WTC11 (cell line): ENCODE results near the gene CIRBP. TPM values are rescaled to one million over a fixed set of nuclear protein-coding genes. Genes with fewer than 3 reads are reported as not detected.
A peak's percentile ranks its signal among the peaks of the same experiment; 100 is the strongest.

Source experiments
- ATAC-seq: fragments of 200-7000 bp; cut with Tn5 transposase; 2 replicates; pipeline ENCODE4 v1.10.0; 2021; ENCODE audit warnings: mild to moderate bottlenecking, moderate library complexity
- CTCF ChIA-PET: fragments of 300-600 bp; sonication (Branson Sonifier 250); formaldehyde crosslinking; loops from one replicate; lab custom pipeline; 2021; ENCODE audit warnings: antibody characterized with exemption; lab: Charles Lee
- POLR2A ChIA-PET: fragments of 350-600 bp; sonication (Branson Sonifier 250); formaldehyde crosslinking; loops from one replicate; lab custom pipeline; 2021; ENCODE audit warnings: antibody characterized with exemption; lab: Charles Lee
- DNase-seq: peaks from one replicate; pipeline ENCODE4 v3.0.0; 2021; ENCODE audit warnings: low spot score
- H3K27ac Mint-ChIP-seq: 2 replicates; pipeline ENCODE4 v1.8.0; 2021; ENCODE audit warnings: mixed read lengths
- H3K27me3 Mint-ChIP-seq: 2 replicates; pipeline ENCODE4 v1.8.0; 2021; ENCODE audit warnings: low read depth, mild to moderate bottlenecking, moderate library complexity, mixed read lengths
- H3K36me3 Mint-ChIP-seq: 2 replicates; pipeline ENCODE4 v1.8.0; 2021; ENCODE audit warnings: mixed read lengths
- H3K4me1 Mint-ChIP-seq: 2 replicates; pipeline ENCODE4 v1.8.0; 2022; ENCODE audit warnings: mixed read lengths
- H3K4me3 Mint-ChIP-seq: 2 replicates; pipeline ENCODE4 v1.8.0; 2021; ENCODE audit warnings: mild to moderate bottlenecking, moderate library complexity, mixed read lengths
- H3K9me3 Mint-ChIP-seq: 2 replicates; pipeline ENCODE4 v1.8.0; 2021; ENCODE audit warnings: mixed read lengths
- ATF3 ChIP-seq: sonication (generic); formaldehyde crosslinking; conservative IDR thresholded peaks from 2 replicates; pipeline ENCODE4 v1.8.1; 2022; ENCODE audit warnings: mild to moderate bottlenecking, missing genetic modification reagents
- CTCF ChIP-seq: fragments of 200-600 bp; IDR thresholded peaks from 2 replicates; pipeline ENCODE4 v1.8.0; 2022; ENCODE audit warnings: antibody characterized with exemption
- EMX1 ChIP-seq: fragments of 250-450 bp; sonication (Bioruptor Pico); IDR thresholded peaks from 2 replicates; pipeline ENCODE4 v1.8.0; 2021; ENCODE audit warnings: mild to moderate bottlenecking
- ESRRA ChIP-seq: sonication (generic); formaldehyde crosslinking; IDR thresholded peaks from 2 replicates; pipeline ENCODE4 v1.8.1; 2022; ENCODE audit warnings: mild to moderate bottlenecking, missing genetic modification reagents, borderline replicate concordance
- NFATC4 ChIP-seq: fragments of 250-450 bp; sonication (Bioruptor Pico); IDR thresholded peaks from 2 replicates; pipeline ENCODE4 v1.9.0; 2021; ENCODE audit warnings: mild to moderate bottlenecking
- OVOL2 ChIP-seq: fragments of 250-450 bp; sonication (Bioruptor Pico); IDR thresholded peaks from 2 replicates; pipeline ENCODE4 v1.9.0; 2021; ENCODE audit warnings: mild to moderate bottlenecking, borderline replicate concordance
- ZNF121 ChIP-seq: sonication (generic); formaldehyde crosslinking; IDR thresholded peaks from 2 replicates; pipeline ENCODE4 v1.8.0; 2023; ENCODE audit warnings: missing genetic modification reagents
- ZNF232 ChIP-seq: sonication (generic); formaldehyde crosslinking; IDR thresholded peaks from 2 replicates; pipeline ENCODE4 v1.8.0; 2022; ENCODE audit warnings: mild to moderate bottlenecking, missing genetic modification reagents
- total RNA-seq: library from RNA; stranded (reverse); gene quantifications from 3 replicates; pipeline ENCODE4 v1.2.3, GENCODE V29; 2021
- TF ChIP-seq, protein P1 (sequence below): sonication (generic); formaldehyde crosslinking; IDR thresholded peaks from 2 replicates; pipeline ENCODE4 v1.8.1; 2023; ENCODE audit warnings: mild to moderate bottlenecking, missing genetic modification reagents, borderline replicate concordance

CIRBP gene
- total RNA-seq, 1 experiment from 2014 or later, result 298 TPM

DNA sequence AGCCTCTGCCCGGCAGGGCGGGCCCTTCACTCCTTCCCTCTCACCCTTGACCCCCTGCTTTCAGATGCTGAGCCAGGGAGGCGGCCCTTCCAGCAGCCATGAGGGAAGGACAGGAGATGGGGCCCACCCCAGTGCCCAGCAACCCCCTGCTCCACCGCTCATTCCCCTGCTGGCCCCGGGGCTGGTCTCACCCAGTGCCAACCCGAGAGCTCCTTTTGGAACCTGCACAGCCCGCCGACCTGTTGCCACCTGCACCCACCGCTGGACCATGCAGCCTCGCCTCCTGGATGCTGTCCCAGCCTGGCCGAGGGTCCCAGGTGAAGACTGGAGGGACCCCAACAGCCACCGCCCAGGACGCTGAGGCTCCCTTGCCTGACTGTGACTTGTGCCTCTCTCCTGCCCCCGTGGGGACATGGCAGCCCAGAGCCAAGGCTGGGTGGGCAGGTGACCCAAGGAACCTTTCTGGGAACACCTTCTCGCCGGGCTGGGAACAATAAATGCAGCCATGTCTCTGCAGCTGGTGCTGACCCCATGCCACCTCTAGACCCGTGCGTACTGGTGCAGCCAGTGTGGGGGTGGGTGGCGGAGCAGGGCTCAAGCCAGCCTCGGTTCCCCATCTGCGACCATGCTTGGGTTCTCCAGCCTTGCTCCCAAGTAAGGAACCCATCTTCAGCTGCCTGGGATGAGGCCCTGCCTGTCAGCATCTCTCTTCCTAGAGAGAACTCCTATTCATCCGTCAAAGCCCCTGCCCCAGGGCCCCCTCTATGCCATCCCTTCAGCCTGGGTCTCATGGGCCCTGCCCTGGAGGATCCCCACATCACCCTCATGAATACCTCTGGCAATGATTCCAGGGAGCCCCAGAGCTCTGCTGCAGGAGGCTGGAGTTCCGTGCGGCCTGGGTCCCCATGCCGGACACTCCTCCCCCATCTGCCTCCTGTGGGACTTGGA, 9.9 kb downstream of the CIRBP start:
- TF ChIP-seq ZNF232 (CRISPR knock-in tag), result no peak
- 0 out of 2 replicates have a peak, but pooled peaks have one; percentile 42 for TF ChIP-seq ATF3 (CRISPR knock-in tag)
- no peak for TF ChIP-seq ZNF121 (CRISPR knock-in tag)
- TF ChIP-seq OVOL2 (CRISPR knock-in tag), result no peak
- no peak for TF ChIP-seq NFATC4
- TF ChIP-seq, protein P1, sequence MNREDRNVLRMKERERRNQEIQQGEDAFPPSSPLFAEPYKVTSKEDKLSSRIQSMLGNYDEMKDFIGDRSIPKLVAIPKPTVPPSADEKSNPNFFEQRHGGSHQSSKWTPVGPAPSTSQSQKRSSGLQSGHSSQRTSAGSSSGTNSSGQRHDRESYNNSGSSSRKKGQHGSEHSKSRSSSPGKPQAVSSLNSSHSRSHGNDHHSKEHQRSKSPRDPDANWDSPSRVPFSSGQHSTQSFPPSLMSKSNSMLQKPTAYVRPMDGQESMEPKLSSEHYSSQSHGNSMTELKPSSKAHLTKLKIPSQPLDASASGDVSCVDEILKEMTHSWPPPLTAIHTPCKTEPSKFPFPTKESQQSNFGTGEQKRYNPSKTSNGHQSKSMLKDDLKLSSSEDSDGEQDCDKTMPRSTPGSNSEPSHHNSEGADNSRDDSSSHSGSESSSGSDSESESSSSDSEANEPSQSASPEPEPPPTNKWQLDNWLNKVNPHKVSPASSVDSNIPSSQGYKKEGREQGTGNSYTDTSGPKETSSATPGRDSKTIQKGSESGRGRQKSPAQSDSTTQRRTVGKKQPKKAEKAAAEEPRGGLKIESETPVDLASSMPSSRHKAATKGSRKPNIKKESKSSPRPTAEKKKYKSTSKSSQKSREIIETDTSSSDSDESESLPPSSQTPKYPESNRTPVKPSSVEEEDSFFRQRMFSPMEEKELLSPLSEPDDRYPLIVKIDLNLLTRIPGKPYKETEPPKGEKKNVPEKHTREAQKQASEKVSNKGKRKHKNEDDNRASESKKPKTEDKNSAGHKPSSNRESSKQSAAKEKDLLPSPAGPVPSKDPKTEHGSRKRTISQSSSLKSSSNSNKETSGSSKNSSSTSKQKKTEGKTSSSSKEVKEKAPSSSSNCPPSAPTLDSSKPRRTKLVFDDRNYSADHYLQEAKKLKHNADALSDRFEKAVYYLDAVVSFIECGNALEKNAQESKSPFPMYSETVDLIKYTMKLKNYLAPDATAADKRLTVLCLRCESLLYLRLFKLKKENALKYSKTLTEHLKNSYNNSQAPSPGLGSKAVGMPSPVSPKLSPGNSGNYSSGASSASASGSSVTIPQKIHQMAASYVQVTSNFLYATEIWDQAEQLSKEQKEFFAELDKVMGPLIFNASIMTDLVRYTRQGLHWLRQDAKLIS (CRISPR knock-in tag), result no peak
- TF ChIP-seq ESRRA (CRISPR knock-in tag), result no peak
- TF ChIP-seq CTCF, result no peak
- Mint-ChIP-seq H3K9me3 (no peaks in the 10 kb centered on the region), H3K4me1 (peaks cover 11% of the 10 kb centered on the region), H3K27ac (no peak overlapping the region), H3K36me3 (peaks cover 7% of the 10 kb centered on the region), H3K4me3 (no peak overlapping the region), H3K27me3 (peaks cover 1% of the 10 kb centered on the region; the same call in 1 of the 2 replicates)
- DNase-seq (no peak), ATAC-seq (no peak)
- CTCF ChIA-PET, result interaction anchor here (0.5 to 2.1 kb wide), 27 partner anchors 10 to 212 kb away, joined by 3 to 21 read pairs (median 4); partner anchors contain the start of genes ATP5F1D, CIRBP and REEP6
- POLR2A ChIA-PET, result interaction anchor here (1.0 to 1.4 kb wide), 3 partner anchors 10 to 165 kb away, joined by 4 to 8 read pairs (median 5); partner anchors contain the start of gene CIRBP

DNA sequence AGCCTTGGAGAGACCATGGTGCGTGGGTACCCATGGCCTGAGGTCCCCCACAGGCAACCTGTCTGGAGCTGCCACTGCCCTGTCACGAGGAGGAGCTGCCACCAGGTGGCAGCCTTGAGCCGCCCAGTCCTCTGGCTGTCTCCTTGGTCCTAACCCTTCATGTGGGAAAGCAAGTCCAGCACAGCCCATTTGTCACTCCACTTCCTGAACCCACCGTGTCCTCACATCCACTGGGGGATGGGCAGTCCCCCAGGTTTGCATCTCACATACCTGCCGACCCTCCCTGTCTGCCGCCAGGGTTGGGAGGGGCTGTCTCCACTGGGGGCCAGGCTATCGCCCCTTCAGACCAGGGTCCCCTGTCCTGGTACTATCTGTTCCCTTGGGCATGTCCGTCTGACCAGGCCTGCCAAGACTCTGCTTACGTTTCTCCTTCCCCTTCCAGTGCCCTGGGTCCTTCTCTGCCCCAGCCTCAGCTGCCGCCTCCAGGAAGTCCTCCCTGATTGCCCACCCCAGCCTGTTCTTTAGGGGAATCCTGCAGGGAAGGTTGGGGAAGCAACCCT, 10.7 kb downstream of the CIRBP start:
- DNase-seq (peak; percentile 90), ATAC-seq (peak; percentile 33)
- Mint-ChIP-seq H3K27me3 (peaks cover 10% of the 10 kb centered on the region), H3K4me1 (peaks cover 14% of the 10 kb centered on the region), H3K9me3 (no peaks in the 10 kb centered on the region), H3K36me3 (0 out of 2 replicates have a peak, but pooled peaks cover 3% of the 10 kb centered on the region), H3K27ac (peak overlapping the region; percentile 70; the same call in 1 of the 2 replicates), H3K4me3 (no peak overlapping the region)
- ChIA-PET CTCF (interaction anchor here (0.6 to 2.1 kb wide), 26 partner anchors 11 to 211 kb away, joined by 3 to 21 read pairs (median 4); partner anchors contain the start of genes ATP5F1D, CIRBP and REEP6), POLR2A (interaction anchor here (0.5 to 1.3 kb wide), 4 partner anchors 11 to 722 kb away, joined by 3 to 8 read pairs (median 4); partner anchors contain the start of gene CIRBP)
- peak; percentile 92 for TF ChIP-seq CTCF
- no peak for TF ChIP-seq EMX1 (CRISPR knock-in tag)
